ENCODE results near the gene AJM1. TPM values are rescaled to one million over a fixed set of nuclear protein-coding genes. Genes with fewer than 3 reads are reported as not detected.
"Not testable (repeated sequence)": the region's sequence is repeated elsewhere in the genome, so short reads cannot be mapped to it uniquely, and the experiment has no call there.

Gene AJM1
- total RNA-seq, 1 experiment from 2014 or later: 7.1 TPM

- CTCF ChIA-PET; H3K27ac ChIP-seq (ENCODE audit: low read depth, low read length); BruUV-seq (replicated peaks): not testable (repeated sequence)
These were observed 41.4 kb downstream of the AJM1 start for GRCh38 chr9:136883670-136884069.

GRCh38 chr9:136885950-136886578, 43.8 kb downstream of the AJM1 start, which contains the start of gene TRAF2:
TSS of gene TRAF2 (plus strand) at chr9:136886516. CDS start at chr9:136898741, 12,225 bp downstream.
- no peaks in the 10 kb centered on the region for H3K9me3 ChIP-seq (ENCODE audit: control insufficient read depth in 1 of 2, insufficient read depth in 1 of 2, low read depth in 1 of 2, low read length in 2 of 2)
- H3K4me3 ChIP-seq (replicated peaks in 1 of 2; ENCODE audit: low read depth in 1 of 2, low read length in 2 of 2): peak within 1 kb of the TSS; percentile 79 to 91
- peak within 1 kb of the TSS; percentile 88 for H3K27ac ChIP-seq (ENCODE audit: low read depth, low read length)
- ChIA-PET CTCF (interaction anchor here (1.0 to 1.6 kb wide), 4 partner anchors 13 to 62 kb away, joined by 3 to 7 read pairs (median 4); partner anchors contain the start of gene AJM1), POLR2A (interaction anchor here (0.6 to 1.0 kb wide), 2 partner anchors 20 to 68 kb away, joined by 3 read pairs; partner anchors contain the start of gene EDF1), RAD21 (ENCODE audit: low non-redundant PET in 1 of 2, low total read pairs in 2 of 2, uncharacterized antibody in 2 of 2, unreplicated experiment in 2 of 2) (no interaction called here)
- intact Hi-C loops (cut with micrococcal nuclease): no loop called here
- ATAC-seq: peak; percentile 96
- peak; percentile 98 for DNase-seq (ENCODE audit: low read depth, low spot score)
- H3K36me3 ChIP-seq (ENCODE audit: control insufficient read depth in 1 of 2, insufficient read depth in 2 of 2, low read length in 2 of 2): peaks cover 0 to 8% of the 10 kb centered on the region in 2 experiments; a peak in 1 of 4 replicates
- BruUV-seq (replicated peaks): no TSS peak
- no peaks in the 10 kb centered on the region for H3K9me2 ChIP-seq (ENCODE audit: insufficient read depth)
- peaks cover 25 to 39% of the 10 kb centered on the region in 2 experiments for H3K4me1 ChIP-seq (ENCODE audit: control insufficient read depth in 1 of 2, insufficient read depth in 2 of 2, low read length in 2 of 2)
- no peak within 1 kb of the TSS for H2AFZ ChIP-seq (ENCODE audit: low read depth, low read length, poor library complexity, severe bottlenecking)
- H4K20me1 ChIP-seq (ENCODE audit: insufficient read depth): no peaks in the 10 kb centered on the region
- H3K27me3 ChIP-seq (ENCODE audit: insufficient read depth, low read length): no peaks in the 10 kb centered on the region
- peak within 1 kb of the TSS; percentile 93 for H3K9ac ChIP-seq (ENCODE audit: low read length)
- peaks cover 44% of the 10 kb centered on the region for H3K79me2 ChIP-seq (ENCODE audit: insufficient read depth, low read length)
- peak within 1 kb of the TSS; percentile 95 for H3K4me2 ChIP-seq (ENCODE audit: low read length)
- TF ChIP-seq RAD21 (IDR thresholded peaks at IDR 0.05; ENCODE audit: low read depth) (no peak), SRF (IDR thresholded peaks at IDR 0.05; ENCODE audit: low read depth) (no peak), POLR2AphosphoS5 (IDR thresholded peaks at IDR 0.05; ENCODE audit: low read depth, low read length) (peak; percentile 90), EGR1 (IDR thresholded peaks at IDR 0.05; ENCODE audit: low read depth) (no peak), MAX (IDR thresholded peaks at IDR 0.05) (no peak), POLR2A (IDR thresholded peaks at IDR 0.05; ENCODE audit: borderline replicate concordance, extremely low read depth, insufficient read depth, insufficient read length) (peak; percentile 71), EZH2phosphoT487 (IDR thresholded peaks at IDR 0.05; ENCODE audit: borderline replicate concordance) (no peak), CEBPB (IDR thresholded peaks at IDR 0.05; ENCODE audit: low read depth) (no peak), TCF7L2 (IDR thresholded peaks at IDR 0.05; ENCODE audit: borderline replicate concordance, extremely low read depth, insufficient read depth, insufficient read length) (peak; percentile 79), EZH2 (IDR thresholded peaks at IDR 0.05) (no peak), ATF3 (IDR thresholded peaks at IDR 0.05) (no peak), CBX3 (IDR thresholded peaks at IDR 0.05; ENCODE audit: low read depth) (no peak), ZFX (IDR thresholded peaks at IDR 0.05) (no peak), ELF1 (IDR thresholded peaks at IDR 0.05; ENCODE audit: borderline replicate concordance, low read depth) (no peak), JUND (IDR thresholded peaks at IDR 0.05) (no peak), SP1 (IDR thresholded peaks at IDR 0.05; ENCODE audit: low read depth) (no peak), REST (IDR thresholded peaks at IDR 0.05; ENCODE audit: low read depth) (no peak), YY1 (IDR thresholded peaks at IDR 0.05; ENCODE audit: extremely low read depth, insufficient replicate concordance, low read depth, low read length) (no peak)

More at GRCh38 chr9:136883670-136884069, 41.4 kb downstream of the AJM1 start:
- DNase-seq (ENCODE audit: low read depth, low spot score); H3K9me2 ChIP-seq (ENCODE audit: insufficient read depth); H3K4me3 ChIP-seq (replicated peaks in 1 of 2; ENCODE audit: low read depth in 1 of 2, low read length in 2 of 2); H3K9me3 ChIP-seq (ENCODE audit: control insufficient read depth in 1 of 2, insufficient read depth in 1 of 2, low read depth in 1 of 2, low read length in 2 of 2); ATAC-seq; RAD21 ChIA-PET (ENCODE audit: low non-redundant PET in 1 of 2, low total read pairs in 2 of 2, uncharacterized antibody in 2 of 2, unreplicated experiment in 2 of 2); H3K9ac ChIP-seq (ENCODE audit: low read length); H3K27me3 ChIP-seq (ENCODE audit: insufficient read depth, low read length); H3K36me3 ChIP-seq (ENCODE audit: control insufficient read depth in 1 of 2, insufficient read depth in 2 of 2, low read length in 2 of 2); H3K4me2 ChIP-seq (ENCODE audit: low read length); intact Hi-C loops (cut with micrococcal nuclease); H4K20me1 ChIP-seq (ENCODE audit: insufficient read depth); POLR2A ChIA-PET; H2AFZ ChIP-seq (ENCODE audit: low read depth, low read length, poor library complexity, severe bottlenecking): not testable (repeated sequence)
- peaks cover 21% of the 10 kb centered on the region for H3K79me2 ChIP-seq (ENCODE audit: insufficient read depth, low read length)
- H3K4me1 ChIP-seq (ENCODE audit: control insufficient read depth in 1 of 2, insufficient read depth in 2 of 2, low read length in 2 of 2): peaks cover 25 to 39% of the 10 kb centered on the region in 2 experiments
